NCI-H1694 treated with DMSO at 0.1 percent for 48 hours (cell line): Measurements from ENCODE around the gene RTP4.
A peak's percentile ranks its signal among the peaks of the same experiment; 100 is the strongest.

Source experiments
- DNase-seq: peaks from one replicate; lab custom pipeline; 2025; lab: John Stamatoyannopoulos, UW

RTP4 gene, protein sequence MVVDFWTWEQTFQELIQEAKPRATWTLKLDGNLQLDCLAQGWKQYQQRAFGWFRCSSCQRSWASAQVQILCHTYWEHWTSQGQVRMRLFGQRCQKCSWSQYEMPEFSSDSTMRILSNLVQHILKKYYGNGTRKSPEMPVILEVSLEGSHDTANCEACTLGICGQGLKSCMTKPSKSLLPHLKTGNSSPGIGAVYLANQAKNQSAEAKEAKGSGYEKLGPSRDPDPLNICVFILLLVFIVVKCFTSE

DNA sequence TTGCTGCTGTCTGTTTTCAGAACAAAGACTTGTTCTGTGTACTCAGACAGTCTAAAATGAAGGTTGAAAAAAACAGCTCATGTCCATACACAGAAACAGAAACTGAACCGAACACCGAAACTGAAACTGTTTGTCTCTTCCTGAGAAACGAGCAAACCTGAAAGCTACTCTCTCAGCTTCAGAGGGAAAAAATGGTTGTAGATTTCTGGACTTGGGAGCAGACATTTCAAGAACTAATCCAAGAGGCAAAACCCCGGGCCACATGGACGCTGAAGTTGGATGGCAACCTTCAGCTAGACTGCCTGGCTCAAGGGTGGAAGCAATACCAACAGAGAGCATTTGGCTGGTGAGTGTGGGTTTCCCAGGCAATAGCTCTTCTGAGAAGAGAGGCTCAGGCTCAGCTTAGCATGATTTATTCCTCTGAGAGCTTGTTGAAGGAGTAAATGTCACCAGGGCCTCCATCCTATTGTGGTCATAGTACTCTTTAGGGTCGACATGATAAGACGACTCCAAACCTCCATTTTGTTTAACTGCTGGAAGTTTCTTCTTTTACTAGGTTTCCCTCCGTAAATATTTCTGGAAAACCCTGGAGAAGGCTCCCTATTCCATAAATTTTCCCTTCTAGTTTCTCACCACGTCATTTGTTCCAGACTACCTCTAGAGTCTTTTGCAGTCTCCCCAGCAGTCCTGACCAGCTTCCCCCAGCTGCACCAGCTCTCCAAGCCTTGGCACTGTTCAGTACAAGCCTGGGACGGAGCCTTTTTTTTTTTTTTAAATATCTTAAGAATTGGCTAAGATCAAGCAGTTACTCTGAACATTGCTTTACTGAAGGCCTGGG lies at the start of gene RTP4:
TSS of gene RTP4 (plus strand) at position 135 of the 838 bp plus-strand sequence. CDS start at position 192, 57 bp downstream.
- no peak for DNase-seq

DNA sequence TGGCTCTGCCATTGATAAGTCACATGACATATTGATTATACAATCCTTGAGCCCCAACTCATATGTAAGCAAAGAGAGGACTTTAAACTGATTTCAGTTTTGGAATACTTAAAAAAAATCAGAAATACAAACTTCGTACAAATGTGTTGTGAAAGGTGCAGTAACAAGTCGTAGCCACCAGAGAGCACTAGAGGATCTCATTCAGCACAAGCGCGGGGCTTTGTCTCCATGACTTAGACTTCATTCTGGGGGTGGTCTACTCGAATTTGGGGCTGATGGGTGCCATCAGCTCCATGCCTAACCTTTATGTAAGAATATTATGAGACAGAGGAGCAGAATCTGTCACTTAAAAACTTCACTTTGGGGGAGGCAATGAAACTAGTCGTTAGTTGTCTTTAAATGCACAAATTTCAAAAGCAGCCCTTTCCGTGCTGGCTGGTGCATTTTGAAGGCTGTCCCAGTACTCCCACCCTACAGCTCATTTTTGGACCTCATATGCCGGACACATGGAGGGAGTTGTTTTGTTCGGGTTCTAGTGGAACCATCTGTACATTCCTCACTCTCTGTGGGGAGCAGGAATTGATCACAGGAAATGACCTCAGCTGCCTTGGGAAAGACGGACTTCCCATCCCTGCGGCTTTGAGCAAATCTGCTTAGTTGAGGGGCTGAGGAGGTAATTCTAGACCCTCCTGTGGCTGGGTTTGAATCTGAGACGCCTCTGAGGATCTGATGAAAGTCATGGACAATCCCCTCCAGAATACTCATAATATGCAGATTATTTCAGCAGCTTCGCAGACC lies 49.2 kb upstream of the RTP4 start:
- peak; percentile 41 for DNase-seq

DNA sequence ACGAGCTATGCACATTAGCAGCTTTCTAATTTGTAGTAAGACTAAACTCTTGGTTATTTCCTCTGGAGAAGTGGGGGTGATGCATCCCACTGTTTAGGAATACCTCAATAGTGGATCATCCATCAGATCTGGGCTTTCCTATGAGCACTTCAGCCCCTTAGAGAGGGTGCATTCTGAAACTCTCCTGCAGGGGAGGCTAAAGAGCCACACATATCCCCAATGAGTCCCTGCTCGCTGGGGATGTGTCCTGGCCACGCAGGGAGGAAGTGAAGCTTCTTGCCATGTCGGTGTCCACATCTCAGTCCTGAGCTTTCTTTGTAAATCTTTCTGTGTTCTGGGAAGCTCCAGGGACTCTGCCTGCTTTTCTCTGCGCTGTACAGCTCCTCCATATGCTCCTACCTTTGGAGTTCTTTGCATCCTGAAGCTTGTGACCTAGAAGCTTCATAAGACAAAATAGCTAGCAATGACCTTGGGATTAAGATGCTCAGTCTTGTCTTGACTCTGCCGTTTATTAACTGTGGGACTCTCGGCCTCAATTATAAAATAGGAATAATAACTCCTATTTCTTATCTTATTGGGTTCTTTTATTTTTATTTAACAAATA lies 48.4 kb upstream of the RTP4 start:
- DNase-seq, result peak; percentile 13

DNA sequence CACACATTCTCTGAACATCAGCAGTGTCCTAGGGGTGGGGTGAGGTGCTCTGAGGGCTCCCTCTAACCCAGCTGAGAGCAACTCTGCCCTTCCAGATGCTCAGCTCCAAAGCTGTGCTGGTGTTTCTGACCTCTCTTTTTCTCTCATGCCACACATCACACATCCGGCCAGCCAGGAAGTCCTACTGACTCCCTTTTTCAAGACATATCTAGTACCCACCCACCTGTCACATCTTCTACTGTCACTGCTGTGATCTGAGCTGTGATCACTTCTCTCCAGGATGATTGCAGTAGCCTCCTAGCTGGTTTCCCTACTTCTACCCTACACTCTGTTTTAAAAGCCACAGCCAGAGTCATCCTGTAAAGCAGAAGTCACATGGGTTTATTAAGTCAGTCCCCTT lies 46.4 kb upstream of the RTP4 start:
- no peak for DNase-seq

DNA sequence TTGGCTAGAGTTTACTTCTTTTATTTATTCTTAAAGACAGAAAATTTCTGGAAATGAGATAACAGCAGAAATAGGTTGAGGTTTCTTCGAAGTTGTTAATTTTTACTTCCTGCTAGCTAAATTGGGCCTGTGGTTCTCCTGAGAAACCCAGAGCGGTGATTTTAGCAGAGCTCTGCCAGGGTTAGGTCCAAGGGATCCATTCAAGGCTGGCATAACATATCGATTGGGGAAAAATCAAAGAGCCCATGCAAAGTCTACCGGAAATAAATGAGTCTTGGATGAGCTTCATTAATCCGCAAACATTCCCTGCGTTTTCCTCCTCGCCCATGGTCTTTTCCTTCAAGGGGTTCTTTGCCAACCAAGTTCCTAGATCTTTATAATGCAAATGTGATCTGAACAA lies 45.9 kb upstream of the RTP4 start:
- DNase-seq, result no peak

DNA sequence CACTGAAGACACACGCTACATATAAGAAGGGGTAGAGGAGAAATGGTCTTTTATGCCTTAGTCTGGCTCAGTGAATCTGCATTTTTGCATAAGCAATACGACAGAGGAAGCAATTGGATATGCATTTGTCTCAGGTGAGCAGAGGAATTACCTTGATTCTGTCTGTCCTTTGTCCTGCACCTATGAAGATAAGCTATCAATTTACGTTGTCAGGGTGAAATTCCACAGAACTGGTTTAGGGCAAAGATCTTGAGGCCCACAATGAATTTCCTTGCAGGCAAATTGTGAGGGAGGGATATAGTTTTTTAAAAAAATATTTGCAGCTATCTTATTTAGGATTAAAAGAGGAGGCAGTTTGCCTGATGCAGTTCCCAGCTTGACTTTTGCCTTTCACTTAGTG lies 45.1 kb upstream of the RTP4 start:
- no peak for DNase-seq

DNA sequence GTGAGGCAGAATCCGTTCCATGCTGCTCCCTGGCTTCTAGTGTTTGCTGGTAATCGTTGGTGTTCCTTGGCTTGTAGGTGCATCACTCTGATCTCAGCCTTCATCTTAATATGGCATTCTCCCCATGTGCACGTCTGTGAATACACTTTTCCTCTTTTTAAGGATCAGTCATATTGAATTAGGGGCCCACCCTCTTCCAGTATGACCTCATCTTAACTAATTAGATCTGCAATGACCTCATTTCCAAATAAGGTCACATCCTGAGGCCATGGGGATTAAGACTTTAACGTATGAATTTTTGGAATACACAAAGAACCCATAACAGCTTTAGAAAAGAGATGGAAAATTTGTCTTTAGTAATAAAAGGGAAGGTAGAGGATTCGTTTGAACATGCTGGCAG lies 42.6 kb upstream of the RTP4 start:
- DNase-seq, result no peak

DNA sequence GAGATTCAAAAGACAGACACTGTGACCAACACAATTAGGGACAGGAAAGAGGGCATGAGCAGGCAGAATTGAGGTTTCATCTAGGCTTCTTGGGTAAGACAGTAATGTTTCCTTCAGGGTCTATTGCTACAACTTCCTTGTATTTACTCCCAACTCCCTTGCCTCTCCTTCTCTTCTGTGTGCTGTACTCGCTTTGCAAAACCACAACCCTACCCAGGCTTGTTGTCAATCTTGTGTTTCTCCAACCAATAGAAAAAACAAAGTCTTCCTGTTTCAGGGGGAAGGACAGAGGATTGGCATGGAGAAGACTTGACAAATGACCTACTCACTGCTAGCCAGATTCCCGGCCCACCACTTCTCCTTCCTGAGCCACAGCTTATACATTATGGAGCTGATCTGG lies 40.3 kb upstream of the RTP4 start:
- no peak for DNase-seq

DNA sequence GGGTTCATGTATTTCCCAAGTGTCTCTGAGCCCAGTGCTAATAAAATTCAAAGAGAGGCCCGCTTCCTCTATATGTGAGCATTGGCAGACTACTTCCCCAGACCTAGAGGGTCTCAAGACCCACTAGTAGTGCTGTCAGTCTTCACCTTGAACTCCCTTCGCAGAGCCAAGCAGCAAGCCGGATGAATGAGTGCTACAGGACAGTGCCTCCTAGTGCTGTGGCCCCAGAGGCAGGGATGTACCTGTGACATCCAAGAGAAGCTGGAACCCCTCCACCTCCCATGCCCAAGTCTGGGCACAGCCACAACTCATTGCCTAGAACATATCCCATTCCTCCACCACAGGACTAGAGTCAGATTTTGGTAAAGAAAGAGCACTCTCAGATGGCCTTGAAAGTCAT lies 39.5 kb upstream of the RTP4 start:
- DNase-seq, result no peak

DNA sequence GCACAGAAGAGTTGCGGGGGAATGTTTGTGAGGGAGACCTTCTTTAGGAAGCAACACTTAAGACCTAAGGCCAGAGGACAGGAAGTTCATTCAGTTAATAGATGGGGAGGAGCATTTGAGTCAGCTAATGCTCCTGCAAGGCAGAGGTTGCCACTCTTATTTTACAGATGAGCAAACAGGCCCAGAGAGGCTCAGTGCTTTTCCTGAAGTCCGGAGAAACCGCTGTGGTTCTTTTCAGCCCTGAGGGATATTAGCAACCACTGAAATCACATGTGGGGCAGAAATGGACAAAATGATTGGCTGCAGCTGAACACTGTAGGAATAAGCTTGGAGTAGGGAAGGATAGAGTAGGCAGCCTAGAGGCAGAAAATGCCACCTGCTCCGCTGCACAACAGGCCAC lies 33.3 kb upstream of the RTP4 start:
- no peak for DNase-seq

DNA sequence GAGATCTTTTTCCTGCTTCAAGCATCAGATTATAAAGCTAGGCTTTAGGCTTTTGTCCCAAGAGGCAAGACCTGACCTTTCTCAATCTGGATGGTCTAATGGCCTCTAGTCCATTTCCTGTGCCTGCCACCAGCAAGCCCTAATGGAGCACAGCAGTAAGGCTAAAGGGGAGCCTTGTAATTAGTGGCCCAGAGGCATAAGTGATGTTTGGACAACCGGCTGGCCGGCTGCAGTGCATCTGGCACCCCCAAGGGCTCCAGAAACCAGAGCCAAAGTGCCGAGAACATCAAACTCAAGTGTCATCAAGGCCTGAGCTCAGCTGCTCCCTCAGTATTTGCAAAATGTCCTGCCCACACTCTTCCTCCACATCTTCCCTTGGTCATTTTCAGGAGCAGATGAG lies 31.9 kb upstream of the RTP4 start:
- no peak for DNase-seq

DNA sequence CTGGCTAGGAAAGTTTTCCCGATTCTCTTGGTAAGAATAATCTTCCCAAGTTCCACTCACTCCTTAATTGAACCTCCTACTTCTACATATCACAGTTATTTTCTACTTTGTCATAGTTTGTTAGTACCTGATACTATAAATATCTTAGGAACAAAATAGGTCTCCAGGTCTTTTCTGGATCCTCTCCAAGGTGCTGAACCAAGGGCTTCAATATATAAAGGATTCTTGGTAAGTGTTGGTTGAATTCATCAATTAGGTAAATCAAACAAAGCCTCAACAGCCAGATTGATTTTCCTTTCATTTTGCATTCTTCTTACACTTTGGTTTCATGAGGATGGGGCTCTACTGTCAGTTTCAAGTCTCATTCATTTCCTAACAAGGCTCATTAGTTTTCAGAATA lies 27.6 kb upstream of the RTP4 start:
- no peak for DNase-seq

DNA sequence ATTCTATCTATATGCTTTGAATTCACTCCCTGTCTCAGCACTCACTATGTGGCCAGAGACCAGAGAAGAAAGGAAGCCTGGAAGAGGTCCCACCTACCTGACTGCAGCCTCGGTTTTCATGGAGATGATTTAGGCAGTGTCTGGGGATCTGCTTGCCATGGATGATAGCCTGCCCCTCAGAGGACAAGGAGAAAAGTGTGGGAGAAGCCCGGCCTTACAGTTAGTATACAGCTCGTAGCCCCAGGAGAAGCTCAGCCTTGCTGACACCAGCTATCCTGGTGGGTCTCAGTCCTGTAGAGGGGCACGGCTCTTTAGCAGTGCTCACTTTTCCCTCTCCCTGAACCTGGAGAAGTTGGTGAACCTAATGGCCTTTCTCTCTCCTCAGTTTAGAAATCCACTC lies 25.9 kb upstream of the RTP4 start:
- DNase-seq, result no peak

DNA sequence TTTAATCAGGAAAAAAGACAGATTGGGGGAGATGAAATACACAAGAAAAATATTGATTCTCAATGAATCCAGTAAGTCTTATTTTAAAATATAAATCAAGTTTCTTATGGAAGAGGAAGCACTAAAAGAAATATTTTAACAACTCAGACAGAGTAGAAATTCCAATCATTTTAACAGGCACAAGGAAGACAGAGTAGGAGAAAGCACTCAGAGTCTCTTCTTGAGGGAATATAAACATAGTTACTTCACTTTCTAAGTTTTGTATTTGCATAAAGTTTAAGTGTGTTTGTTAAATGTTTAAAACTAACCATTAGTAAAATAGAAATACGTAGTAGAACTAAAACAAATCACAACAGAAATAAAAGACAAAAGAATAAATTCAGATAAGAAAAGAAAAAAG lies 24.5 kb upstream of the RTP4 start:
- no peak for DNase-seq

DNA sequence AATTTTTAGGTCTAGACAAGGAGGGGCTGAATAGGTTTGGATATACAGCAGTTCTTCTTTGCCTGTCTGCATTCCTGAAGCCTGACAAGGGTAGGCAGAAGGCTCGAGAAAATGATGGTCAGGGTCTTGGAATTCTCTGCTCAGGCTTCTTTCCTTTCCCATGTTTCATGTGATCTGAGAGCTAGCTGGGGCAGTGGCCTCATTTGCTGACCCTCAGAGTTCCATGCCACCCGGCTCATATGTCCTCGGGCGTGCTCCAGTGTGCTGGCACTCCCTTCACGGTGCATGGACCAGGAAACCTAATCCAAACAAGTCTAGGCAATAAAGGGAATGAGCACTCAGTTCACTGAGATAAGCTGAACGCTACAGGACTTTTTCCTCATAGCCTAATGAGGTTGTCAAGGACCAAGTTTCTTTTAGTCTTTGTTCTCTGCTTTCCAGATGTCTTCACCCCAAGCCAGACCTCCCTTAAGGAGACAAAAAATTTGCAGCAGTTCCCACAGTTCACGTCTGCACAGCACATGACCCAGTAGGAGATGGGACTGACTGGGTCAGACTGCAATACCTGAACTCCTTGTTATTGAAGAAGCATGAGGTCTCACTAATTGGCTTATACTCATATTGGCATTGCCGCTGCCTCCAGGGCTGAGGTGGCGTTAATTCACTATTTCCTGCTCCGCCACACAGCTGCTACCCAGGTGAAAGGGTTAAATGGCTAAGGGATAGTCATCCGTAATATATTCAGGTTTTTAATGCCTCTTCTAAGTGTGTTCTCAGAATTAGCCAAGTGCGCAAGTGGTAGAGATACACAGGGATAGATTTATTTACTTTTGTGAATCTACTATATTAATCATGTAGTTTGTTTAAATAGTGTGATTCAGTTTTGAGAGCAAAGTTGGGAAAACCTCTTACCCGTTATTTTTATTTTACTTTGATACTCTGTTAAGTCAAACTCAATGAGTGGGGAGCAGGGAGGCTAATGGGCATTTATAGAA lies 15.3 kb upstream of the RTP4 start:
- no peak for DNase-seq

DNA sequence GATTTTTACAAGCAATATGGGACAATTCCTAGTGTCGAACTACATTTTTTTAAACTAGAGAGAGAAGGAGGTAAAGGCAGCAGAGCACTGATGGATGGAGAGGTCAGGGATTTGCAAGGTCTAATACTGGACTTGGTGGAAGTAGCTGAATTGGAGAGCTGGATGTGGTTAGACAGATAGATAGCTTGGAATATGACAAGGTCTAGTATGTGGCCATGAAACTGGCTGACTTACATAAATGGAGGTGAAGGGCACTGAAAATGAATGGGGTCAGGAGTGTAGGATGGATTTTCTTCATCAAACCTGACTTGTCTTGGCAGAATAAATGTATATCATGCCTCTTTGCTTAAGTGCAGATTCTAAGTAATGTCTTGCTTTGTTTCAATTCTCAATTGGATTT lies 10.1 kb upstream of the RTP4 start:
- DNase-seq, result no peak

DNA sequence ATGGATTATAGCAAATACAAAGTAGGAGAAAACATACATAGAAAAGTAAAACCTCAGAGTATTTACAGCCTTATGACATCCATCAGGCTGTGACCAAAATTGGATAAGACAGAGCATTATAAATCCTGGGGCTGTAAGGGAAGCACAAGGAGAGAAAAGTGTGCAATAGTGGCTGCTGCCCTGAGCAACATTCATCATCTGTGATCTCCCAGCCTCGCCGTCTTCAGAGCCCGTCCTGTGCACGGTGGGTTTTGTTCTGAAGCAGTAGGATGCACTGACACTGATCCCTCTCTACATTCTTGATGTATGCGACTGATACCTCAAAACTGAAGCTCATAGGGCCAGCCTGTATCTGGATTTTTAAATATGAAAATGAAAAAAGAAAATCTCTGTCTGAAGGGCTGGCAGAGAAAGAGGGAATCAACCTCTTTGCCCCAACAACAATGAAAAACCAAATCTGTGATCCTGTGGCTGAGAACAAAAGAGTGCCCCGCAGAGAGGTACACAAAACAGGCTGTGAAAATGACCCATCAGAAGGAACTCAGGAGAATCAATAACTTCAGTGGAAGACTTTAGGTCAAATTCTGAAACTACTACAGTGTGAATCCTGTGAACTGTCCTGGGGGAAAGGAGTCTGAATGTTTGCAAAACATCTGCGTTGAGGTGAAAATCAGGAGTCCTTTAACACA lies 8.2 kb upstream of the RTP4 start:
- no peak for DNase-seq

DNA sequence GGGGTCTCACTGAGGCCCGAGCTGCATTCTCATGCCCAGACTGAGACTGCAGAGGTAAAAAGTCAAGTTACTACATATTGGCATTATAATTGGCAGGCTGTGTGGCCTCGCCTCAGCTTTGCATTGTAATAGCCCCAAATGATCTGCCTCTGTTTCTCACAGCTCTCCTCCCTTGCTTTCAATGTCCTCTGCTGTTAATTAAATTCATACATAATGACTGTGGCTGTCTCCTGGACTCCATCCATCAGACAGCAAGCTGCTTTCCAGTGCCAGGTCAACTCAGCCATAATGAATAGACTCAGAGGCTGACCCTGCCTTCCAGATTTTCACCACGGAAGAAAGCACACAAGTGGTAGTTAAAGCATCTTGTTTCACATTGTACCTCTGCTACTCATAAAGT lies 7.6 kb upstream of the RTP4 start:
- no peak for DNase-seq

DNA sequence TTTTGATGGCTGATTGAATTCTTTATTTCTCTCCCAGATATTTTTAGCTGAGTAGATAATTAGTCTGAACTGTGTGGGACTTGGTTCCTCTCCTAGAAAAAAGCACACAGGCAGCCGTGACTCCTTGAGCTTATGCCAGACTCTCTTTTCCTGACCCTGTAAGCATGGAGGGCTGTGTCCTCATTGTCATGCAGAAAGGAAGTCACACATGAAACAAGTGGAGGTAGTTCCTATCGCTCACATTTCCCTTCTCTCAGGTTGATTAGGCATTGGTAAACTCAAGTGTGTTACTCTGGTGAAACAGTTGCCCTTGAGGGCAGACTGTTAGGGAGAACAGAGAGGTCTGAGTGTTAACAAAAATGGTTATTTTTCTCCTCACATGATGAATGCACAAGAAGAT lies 6.3 kb upstream of the RTP4 start:
- no peak for DNase-seq

DNA sequence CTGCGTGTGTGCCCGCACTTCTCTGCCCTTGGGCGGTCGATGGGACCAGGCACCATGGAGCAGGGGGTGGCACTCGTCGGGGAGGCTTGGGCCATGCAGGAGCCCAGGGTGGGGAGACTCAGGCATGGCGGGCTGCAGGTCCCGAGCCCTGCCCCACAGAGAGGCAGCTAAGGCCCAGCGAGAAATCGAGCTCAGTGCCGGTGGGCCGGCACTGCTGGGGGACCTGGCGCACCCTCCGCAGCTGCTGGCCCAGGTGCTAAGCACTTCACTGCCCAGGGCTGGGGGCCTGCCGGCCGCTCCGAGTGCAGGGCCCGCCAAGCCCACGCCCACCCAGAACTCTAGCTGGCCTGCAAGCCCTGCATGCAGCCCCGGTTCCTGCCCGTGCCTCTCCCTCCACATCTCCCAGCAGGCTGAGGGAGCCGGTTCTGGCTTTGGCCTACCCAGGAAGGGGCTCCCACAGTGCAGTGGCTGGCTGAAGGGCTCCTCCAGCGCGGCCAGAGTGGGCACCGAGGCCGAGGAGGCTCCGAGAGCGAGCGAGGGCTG lies 553 bp upstream of the RTP4 start:
- DNase-seq, result no peak
